Measurements from ENCODE around the gene NUMBL. TPM values are rescaled to one million over a fixed set of nuclear protein-coding genes. Genes with fewer than 3 reads are reported as not detected.
A peak's percentile ranks its signal among the peaks of the same experiment; 100 is the strongest.

The NUMBL gene
- total RNA-seq, 1 donor from 2014 or later: 20.7 TPM

GRCh38 chr19:40693150-40693788 lies 2.8 kb upstream of the NUMBL start:
- no peak for DNase-seq (ENCODE audit: low spot score)
- intact Hi-C loops (cut with DNase I): no loop called here

- no peak for DNase-seq (ENCODE audit: low spot score)
- intact Hi-C loops (cut with DNase I): no loop called here
Observed at GRCh38 chr19:40692212-40692551, 1.7 kb upstream of the NUMBL start.

DNA sequence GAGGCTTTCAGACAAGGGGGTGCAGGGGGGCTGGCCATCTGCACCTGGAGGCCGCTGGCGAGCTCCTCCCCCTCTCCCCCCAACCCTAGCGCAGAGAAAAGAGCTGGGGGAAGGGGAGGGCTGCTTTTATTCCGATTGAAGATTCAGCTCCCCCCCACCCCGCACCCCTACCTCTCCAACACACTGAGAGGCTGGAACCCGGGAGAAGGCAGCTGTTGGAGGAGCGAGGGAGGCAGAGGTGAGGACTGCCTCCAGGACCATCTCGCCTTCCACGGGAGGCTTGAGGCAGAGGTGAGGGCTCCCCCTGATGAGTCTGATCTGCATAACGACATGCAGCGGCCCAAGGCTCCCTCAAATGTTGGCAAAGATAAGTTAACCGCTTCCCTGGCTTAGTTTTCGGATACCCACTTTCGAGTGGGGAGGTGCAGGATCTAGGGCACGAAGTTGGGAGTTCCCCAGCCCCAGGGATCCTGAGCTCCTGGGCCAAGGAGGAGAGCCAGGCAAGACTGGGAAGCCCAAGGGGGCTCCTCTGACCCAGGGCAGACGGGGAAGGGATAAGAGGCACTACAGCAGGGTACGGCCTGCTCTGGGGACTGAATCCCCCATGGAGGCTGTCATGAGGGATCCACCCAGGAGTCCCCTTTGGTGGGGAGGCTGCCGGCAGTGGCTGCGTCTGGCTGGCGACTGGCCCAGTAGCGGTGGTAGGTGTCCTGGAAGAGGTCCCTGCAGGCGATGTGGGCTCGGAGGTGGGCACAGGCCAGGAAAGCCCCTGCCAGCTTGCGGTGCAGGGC lies 1.2 kb upstream of the NUMBL start:
- intact Hi-C loops (cut with DNase I): loop anchor here (1.0 to 2.0 kb wide), 2 partner anchors 24 to 59 kb away; partner anchors contain the start of genes ACTMAP and SNRPA
- DNase-seq (ENCODE audit: low spot score): no peak

- intact Hi-C loops (cut with DNase I): loop anchor here (1.0 to 2.0 kb wide), 2 partner anchors 24 to 60 kb away; partner anchors contain the start of genes ACTMAP and SNRPA
- DNase-seq (ENCODE audit: low spot score): peak; percentile 97
Observed at GRCh38 chr19:40690693-40691420, 406 bp upstream of the NUMBL start.

DNA sequence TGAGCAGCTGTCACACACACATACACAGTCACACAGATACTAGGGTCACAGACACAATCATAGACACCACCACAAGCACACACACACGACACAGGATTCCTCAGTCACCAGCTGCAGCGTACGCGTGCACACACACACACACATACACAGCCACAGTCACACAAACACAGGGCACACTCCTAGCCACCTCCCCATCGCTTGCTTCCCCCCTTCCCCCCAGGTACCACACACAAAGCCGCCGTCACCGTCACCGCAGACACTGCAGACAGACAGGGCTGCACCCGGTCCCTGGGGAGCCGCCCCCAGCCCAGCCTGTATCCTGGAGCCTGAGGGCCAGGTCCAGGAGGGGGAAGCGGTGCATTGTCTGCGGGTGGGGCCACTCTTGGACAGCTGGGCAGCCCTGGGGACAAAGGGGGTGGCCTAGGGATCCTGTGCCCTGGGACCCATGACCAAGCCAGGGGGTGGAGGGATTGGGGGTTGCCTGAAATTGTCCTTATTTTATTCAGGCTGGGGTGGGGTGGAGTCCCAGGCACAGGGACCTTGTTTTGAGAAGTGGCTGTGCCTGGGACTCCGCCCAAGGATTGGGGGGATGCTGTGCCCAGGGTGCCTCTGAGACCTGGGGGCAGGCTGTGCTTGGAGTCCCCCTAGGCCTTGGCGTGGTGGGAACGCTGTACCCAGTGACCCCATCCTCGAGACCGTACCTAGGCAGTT lies 957 bp downstream of the NUMBL start:
- no peak for DNase-seq (ENCODE audit: low spot score)

DNA sequence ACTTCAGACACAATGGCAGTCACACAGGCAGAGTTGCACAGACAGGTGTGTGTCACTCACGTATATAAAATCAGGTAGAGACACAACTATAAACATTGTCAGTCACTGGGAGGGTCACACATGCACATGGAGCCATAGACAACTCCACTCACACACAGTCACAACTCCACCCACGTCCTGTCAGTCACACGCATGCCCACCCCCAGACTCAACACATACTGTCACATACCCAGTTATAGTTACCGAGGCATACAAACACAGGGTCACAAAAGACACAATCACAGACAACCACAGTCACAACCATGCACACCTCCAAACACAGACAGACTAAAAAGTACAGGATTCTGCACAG lies 1.5 kb downstream of the NUMBL start:
- no peak for DNase-seq (ENCODE audit: low spot score)
- intact Hi-C loops (cut with DNase I): no loop called here

More for the DNA sequence above, 957 bp downstream of the NUMBL start:
- intact Hi-C loops (cut with DNase I): loop anchor here (2.0 kb wide), 1 partner anchor 61 kb away; the partner anchor contains the start of genes ACTMAP and SNRPA

GRCh38 chr19:40688309-40688708 lies 2.1 kb downstream of the NUMBL start:
- intact Hi-C loops (cut with DNase I): no loop called here
- DNase-seq (ENCODE audit: low spot score): no peak

DNA sequence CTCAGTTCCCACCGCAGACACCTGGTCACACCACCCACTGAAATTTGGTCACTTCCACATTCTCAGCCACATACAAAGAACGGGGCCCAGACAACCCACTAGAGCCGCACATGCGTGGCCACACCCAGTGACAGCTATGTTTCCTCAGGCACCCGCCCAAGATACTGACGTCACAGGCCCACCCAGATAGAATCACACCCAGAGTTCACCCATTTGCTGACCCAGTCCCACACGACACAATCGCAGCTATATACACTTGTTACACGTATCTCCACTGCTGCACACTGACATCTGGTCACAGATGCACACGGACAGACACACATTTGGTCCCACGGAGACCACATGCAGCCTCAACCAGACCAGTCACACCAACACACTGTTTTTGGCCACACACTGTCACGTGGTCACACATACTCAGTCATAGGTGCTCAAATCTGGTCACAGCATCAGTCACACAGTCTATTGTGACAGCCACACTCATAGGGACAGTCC lies 2.9 kb downstream of the NUMBL start:
- no peak for DNase-seq (ENCODE audit: low spot score)
- intact Hi-C loops (cut with DNase I): no loop called here

DNA sequence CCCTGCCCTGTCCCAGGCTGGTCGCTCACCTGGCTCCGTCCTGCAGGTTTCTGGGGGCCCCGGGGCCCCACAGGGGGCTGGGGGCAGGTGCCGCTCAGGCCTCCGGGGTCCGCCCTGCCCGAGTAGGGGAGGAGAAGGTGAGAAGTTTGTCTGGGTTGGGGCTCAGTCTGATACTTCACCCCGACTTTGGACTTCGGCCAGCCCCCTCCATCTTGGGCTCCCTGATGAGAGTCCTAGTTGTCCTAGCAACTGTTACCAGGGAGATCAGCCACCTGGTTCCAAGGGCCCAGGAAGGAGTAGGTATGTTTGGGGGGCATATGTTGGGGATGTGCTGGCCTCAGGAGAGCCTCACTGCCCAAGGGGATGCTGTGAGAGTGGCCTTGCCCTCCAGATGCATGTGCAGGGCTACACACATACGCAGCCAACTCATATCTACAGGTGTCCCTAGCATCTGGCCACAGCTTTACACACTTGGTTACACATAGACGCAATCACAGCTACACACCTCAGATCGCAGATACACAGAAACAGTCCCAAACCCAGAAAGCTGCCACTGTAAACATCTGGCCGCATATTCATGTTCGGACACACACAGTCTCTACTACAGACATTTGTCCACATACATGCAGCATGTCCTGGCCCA lies 3.4 kb downstream of the NUMBL start:
- intact Hi-C loops (cut with DNase I): no loop called here
- DNase-seq (ENCODE audit: low spot score): no peak

DNA sequence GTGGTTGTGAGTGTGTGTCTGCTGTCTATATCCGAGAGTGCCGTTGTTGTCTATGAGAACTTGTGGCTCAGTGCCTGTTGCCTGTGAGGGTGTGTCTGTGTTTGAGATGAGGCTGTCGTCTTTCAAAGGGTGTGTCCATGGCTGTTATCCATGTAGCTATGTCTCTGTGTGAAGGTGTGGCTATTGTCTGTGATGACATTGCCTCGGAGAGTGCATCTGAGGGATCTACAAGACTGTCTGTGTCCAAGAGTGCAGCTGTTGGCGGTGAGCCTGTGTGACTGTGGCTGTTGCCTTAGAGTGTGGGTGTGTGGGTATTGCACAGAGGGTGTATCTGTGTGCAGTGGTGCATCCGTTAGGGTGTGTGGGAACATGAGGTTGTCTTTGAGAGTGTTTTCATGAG lies 4.9 kb downstream of the NUMBL start:
- intact Hi-C loops (cut with DNase I): no loop called here
- DNase-seq (ENCODE audit: low spot score): no peak

DNA sequence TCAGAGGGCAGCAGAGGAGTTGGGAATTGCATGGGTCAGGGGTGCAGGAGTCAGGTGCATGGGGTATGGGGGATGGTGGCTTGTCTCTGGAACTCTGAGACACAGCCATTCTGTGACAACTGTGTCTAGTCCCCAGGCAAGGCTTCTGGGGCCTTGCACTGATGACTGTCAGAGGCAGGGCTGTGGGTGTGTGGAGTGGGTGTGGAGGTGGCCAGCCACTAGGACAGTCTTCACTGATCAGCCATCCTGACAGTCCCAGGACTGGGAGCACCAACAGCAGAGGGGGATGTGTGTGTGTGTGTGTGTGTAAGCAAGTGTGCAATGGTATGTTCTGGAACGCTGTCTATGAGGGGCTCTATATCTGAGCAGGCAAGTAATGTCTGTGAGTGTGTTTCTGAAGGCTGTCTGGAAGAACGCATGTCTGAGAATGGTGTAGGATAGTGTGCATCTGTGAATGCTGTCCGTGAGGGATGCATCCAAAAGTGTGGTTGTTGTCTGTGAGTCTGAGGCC lies 5.4 kb downstream of the NUMBL start:
- DNase-seq (ENCODE audit: low spot score): no peak
- intact Hi-C loops (cut with DNase I): no loop called here

DNA sequence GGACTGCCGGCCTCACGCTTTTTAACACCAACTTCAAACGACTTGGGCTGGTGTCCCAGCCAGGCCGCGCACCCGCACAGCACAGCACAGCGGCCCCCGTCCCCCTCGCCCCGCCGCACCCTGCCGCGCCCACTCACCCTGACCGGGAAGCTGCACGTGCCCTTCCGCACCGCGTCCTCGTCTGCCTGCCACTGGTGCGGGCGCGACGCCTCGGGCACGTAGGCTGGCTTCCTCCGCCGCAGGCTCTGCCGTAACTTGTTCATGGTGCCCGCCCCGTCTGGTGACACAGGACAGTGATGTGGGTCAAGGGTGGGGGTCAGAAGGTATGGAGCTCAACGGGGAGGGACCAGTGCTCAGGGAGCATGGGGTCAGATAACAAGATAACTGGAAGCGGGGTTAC lies 6.2 kb downstream of the NUMBL start:
- intact Hi-C loops (cut with DNase I): no loop called here
- DNase-seq (ENCODE audit: low spot score): no peak

DNA sequence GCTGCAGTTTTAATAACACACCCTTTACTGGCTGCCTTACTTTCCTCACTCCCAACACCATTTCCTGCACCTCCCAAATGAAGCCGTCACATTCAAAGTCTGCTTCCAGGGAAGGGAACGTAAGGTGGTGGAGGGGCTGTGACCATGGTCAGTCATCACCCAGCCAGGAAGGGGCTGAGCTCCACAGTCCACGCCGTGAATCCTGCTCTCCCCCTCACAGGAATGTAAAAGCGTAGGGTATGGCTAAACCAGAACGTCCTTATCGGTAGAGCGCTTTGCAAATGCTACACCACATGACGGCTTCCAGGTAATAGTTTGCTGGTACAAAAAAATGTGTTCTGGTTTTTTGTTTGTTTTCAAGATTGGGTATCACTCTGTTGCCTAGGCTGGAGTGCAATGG lies 7.0 kb downstream of the NUMBL start:
- intact Hi-C loops (cut with DNase I): no loop called here

DNA sequence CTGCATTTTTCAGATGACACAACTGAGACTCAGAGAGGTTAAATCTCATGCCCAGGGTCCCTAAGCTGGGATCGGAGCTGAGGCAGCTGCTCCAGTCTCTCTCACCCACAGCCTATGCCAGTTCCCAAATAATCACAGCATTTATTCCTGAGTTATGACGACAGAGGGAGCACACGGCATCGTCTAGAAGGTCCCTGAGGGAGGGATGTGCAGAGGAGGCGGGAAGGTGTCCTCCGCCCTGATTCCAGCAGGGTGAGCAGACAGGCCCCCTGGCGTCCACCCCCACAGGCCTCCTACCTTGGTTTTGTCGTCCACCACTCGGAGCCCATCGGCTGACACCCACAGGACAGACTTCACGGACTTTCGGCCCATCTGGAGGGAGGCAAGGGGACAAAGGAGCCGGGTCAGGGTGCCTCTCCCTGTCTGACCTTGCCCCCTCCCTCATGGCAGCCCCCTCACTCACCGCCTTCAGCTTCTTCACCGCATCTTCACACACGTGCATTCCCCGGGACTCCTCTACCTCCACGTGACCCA lies 8.0 kb downstream of the NUMBL start:
- DNase-seq (ENCODE audit: low spot score): no peak
- intact Hi-C loops (cut with DNase I): no loop called here

More for the DNA sequence above, 7.0 kb downstream of the NUMBL start:
- no peak for DNase-seq (ENCODE audit: low spot score)

GRCh38 chr19:40681039-40681438 lies 9.4 kb downstream of the NUMBL start:
- intact Hi-C loops (cut with DNase I): no loop called here
- no peak for DNase-seq (ENCODE audit: low spot score)

DNA sequence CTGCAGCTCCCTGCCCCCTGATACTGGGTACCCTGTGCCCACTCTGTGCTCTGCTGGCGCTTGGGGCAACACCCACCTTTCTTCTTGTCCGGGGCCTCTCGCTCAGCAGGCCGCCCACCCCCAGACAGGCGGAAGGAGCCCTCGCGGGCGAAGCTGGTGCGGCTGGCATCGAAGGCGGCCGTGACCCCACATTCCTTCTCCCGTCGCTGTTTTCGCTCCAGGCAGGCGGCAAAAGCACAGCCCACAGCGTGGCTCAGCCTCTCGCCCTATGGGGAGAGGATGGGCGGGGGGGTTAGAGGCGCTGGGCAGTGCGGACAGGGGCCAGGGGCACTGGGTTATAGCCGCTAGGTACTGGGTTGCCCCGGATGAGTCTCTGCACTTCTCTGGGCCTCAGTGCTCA lies 13.3 kb downstream of the NUMBL start:
- intact Hi-C loops (cut with DNase I): no loop called here
- DNase-seq (ENCODE audit: low spot score): no peak

DNA sequence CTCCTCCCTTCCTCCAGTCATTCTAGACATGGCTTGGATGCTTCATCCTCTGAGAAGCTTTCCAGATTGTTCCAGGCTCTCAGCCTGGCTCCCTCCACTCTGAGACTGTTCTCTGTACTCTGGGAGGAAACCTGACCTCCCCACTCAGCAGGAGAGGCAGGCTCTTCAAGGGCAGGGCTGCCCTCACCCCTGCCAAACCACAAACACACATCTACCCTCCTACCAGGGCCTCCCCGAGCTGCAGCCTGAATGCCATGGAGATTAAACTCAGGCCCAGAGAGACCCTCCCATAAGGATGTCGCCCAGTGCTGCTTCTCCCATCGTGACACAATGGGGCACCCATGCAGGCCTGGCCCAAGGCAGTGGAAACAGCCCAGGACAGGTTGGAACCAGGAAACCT lies 16.2 kb downstream of the NUMBL start:
- intact Hi-C loops (cut with DNase I): no loop called here
- DNase-seq (ENCODE audit: low spot score): peak; percentile 66

DNA sequence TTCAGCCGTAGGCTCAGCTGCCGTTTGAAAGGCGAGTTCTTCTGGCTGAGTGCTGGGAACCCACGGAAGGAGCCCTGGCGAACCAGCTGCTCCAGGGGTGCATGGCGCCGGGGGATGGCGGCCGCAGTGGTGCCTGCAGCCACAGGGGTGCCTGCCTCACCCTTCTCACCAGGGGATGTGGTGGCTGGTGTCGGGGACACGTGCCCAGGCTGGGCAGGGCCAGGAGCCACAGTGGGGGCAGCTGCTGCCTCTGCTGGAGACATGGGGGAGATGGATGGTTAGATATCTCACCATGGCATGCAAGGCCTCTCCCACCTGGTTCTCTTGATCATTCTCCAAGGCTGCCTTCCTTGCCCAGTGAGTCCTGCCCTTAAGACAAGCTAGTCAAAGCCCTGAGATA lies 17.1 kb downstream of the NUMBL start:
- intact Hi-C loops (cut with DNase I): no loop called here
- peak; percentile 65 for DNase-seq (ENCODE audit: low spot score)
